HAP-1 (cell line): ENCODE measurements around the gene ASCC3.
"Not testable (repeated sequence)": the region's sequence is repeated elsewhere in the genome, so short reads cannot be mapped to it uniquely, and the experiment has no call there.

ENCODE experiments used
- DNase-seq, 2 experiments: peaks; one replicate each; pipeline ENCODE4 v3.0.0-alpha.2; 2016 to 2020; ENCODE audit warnings: low spot score in 2 of 2
- H3K27me3 ChIP-seq: fragments of 250-450 bp; sonication (Bioruptor Pico); 2 replicates; pipeline ENCODE4 v1.5.1; 2020; ENCODE audit warnings: low read depth, mild to moderate bottlenecking, moderate library complexity
- H3K36me3 ChIP-seq: fragments of 250-450 bp; sonication (Bioruptor Pico); replicated peaks from 2 replicates; pipeline ENCODE4 v1.5.1; 2020; ENCODE audit warnings: mild to moderate bottlenecking
- H3K4me1 ChIP-seq: fragments of 250-450 bp; sonication (Bioruptor Pico); 2 replicates; pipeline ENCODE4 v1.5.1; 2020; ENCODE audit warnings: mild to moderate bottlenecking
- H3K4me3 ChIP-seq: fragments of 250-450 bp; sonication (Bioruptor Pico); 2 replicates; pipeline ENCODE4 v1.5.1; 2020; ENCODE audit warnings: mild to moderate bottlenecking, moderate library complexity
- H3K9me3 ChIP-seq: fragments of 250-450 bp; sonication (Bioruptor Pico); 2 replicates; pipeline ENCODE4 v1.5.1; 2020; ENCODE audit warnings: mild to moderate bottlenecking, moderate library complexity
- in situ Hi-C: fragments of 300-500 bp; cut with MboI; formaldehyde crosslinking; loops from 3 replicates; pipeline ENCODE4 v1.14.3; 2020; ENCODE audit warnings: low sequenced_read_pairs, inconsistent platforms, mixed read lengths

The ASCC3 gene

GRCh38 chr6:100877851-100878250 lies 3.3 kb downstream of the ASCC3 start:
- Histone ChIP-seq H3K4me3 (no peak overlapping the region), H3K36me3 (peaks cover 8% of the 10 kb centered on the region), H3K9me3 (no peaks in the 10 kb centered on the region), H3K4me1 (peaks cover 27% of the 10 kb centered on the region), H3K27me3 (no peaks in the 10 kb centered on the region)
- in situ Hi-C loops = no loop called here
- DNase-seq = no peak

- DNase-seq = no peak
- H3K27me3 ChIP-seq = no peaks in the 10 kb centered on the region
- peaks cover 22% of the 10 kb centered on the region for H3K4me1 ChIP-seq
- H3K9me3 ChIP-seq = no peaks in the 10 kb centered on the region
- H3K36me3 ChIP-seq = peaks cover 12% of the 10 kb centered on the region
- in situ Hi-C loops = no loop called here
- no peak overlapping the region for H3K4me3 ChIP-seq
These were observed 4.9 kb downstream of the ASCC3 start for GRCh38 chr6:100876251-100876650.

GRCh38 chr6:100865525-100865924 lies 15.6 kb downstream of the ASCC3 start:
- H3K4me1 ChIP-seq = peaks cover 19% of the 10 kb centered on the region
- no peaks in the 10 kb centered on the region for H3K27me3 ChIP-seq
- peaks cover 30% of the 10 kb centered on the region for H3K36me3 ChIP-seq
- DNase-seq = no peak
- in situ Hi-C loops = no loop called here
- H3K9me3 ChIP-seq = no peaks in the 10 kb centered on the region
- H3K4me3 ChIP-seq = no peak overlapping the region

- H3K4me1 ChIP-seq = peaks cover 9% of the 10 kb centered on the region; the same call in 1 of the 2 replicates
- no peaks in the 10 kb centered on the region for H3K27me3 ChIP-seq
- no peak overlapping the region for H3K4me3 ChIP-seq
- peaks cover 33% of the 10 kb centered on the region for H3K36me3 ChIP-seq
- no peak for DNase-seq
- in situ Hi-C loops = no loop called here
- no peaks in the 10 kb centered on the region for H3K9me3 ChIP-seq
These were observed 19.1 kb downstream of the ASCC3 start for GRCh38 chr6:100862063-100862462.

GRCh38 chr6:100856146-100856545 lies 25.0 kb downstream of the ASCC3 start:
- Histone ChIP-seq H3K27me3 (no peaks in the 10 kb centered on the region), H3K9me3 (no peaks in the 10 kb centered on the region), H3K36me3 (peaks cover 14% of the 10 kb centered on the region), H3K4me3 (no peak overlapping the region), H3K4me1 (no peaks in the 10 kb centered on the region)
- in situ Hi-C loops = no loop called here
- DNase-seq = no peak

GRCh38 chr6:100851819-100852218 lies 29.3 kb downstream of the ASCC3 start:
- in situ Hi-C loops = no loop called here
- no peak for DNase-seq

GRCh38 chr6:100850174-100850573 lies 31.0 kb downstream of the ASCC3 start:
- DNase-seq = no peak
- Histone ChIP-seq H3K4me1 (no peaks in the 10 kb centered on the region), H3K36me3 (peaks cover 7% of the 10 kb centered on the region), H3K27me3 (no peaks in the 10 kb centered on the region), H3K9me3 (no peaks in the 10 kb centered on the region), H3K4me3 (no peak overlapping the region)
- in situ Hi-C loops = no loop called here

More at GRCh38 chr6:100851819-100852218, 29.3 kb downstream of the ASCC3 start:
- Histone ChIP-seq H3K4me3 (no peak overlapping the region), H3K27me3 (no peaks in the 10 kb centered on the region), H3K4me1 (no peaks in the 10 kb centered on the region), H3K36me3 (peaks cover 7% of the 10 kb centered on the region), H3K9me3 (no peaks in the 10 kb centered on the region)

GRCh38 chr6:100846276-100846675 lies 34.9 kb downstream of the ASCC3 start:
- Histone ChIP-seq H3K4me1 (peaks cover 10% of the 10 kb centered on the region), H3K4me3 (no peak overlapping the region), H3K9me3 (no peaks in the 10 kb centered on the region), H3K27me3 (no peaks in the 10 kb centered on the region), H3K36me3 (peaks cover 7% of the 10 kb centered on the region)
- in situ Hi-C loops = no loop called here
- no peak for DNase-seq

- no peak for DNase-seq
- H3K4me3 ChIP-seq = no peak overlapping the region
- peaks cover 7% of the 10 kb centered on the region for H3K36me3 ChIP-seq
- H3K27me3 ChIP-seq = no peaks in the 10 kb centered on the region
- in situ Hi-C loops = no loop called here
- H3K4me1 ChIP-seq = peaks cover 11% of the 10 kb centered on the region
- no peaks in the 10 kb centered on the region for H3K9me3 ChIP-seq
These were observed 35.5 kb downstream of the ASCC3 start for GRCh38 chr6:100845676-100846075.

- Histone ChIP-seq H3K4me3 (no peak overlapping the region), H3K36me3 (no peaks in the 10 kb centered on the region), H3K27me3 (no peaks in the 10 kb centered on the region), H3K9me3 (no peaks in the 10 kb centered on the region), H3K4me1 (peaks cover 11% of the 10 kb centered on the region)
- in situ Hi-C loops = no loop called here
- DNase-seq = no peak
These were observed 41.7 kb downstream of the ASCC3 start for GRCh38 chr6:100839419-100839818.

GRCh38 chr6:100838011-100838410 lies 43.1 kb downstream of the ASCC3 start:
- Histone ChIP-seq H3K4me3 (no peak overlapping the region), H3K4me1 (peaks cover 11% of the 10 kb centered on the region), H3K36me3 (no peaks in the 10 kb centered on the region), H3K27me3 (no peaks in the 10 kb centered on the region), H3K9me3 (no peaks in the 10 kb centered on the region)
- in situ Hi-C loops = no loop called here
- no peak for DNase-seq

GRCh38 chr6:100833972-100834574 lies 47.1 kb downstream of the ASCC3 start:
- in situ Hi-C loops = no loop called here

GRCh38 chr6:100829077-100829595 lies 52.0 kb downstream of the ASCC3 start:
- H3K9me3 ChIP-seq, H3K27me3 ChIP-seq, in situ Hi-C loops, DNase-seq, H3K4me3 ChIP-seq, H3K36me3 ChIP-seq: not testable (repeated sequence)
- H3K4me1 ChIP-seq = peaks cover 16% of the 10 kb centered on the region

More at GRCh38 chr6:100833972-100834574, 47.1 kb downstream of the ASCC3 start:
- Histone ChIP-seq H3K27me3 (no peaks in the 10 kb centered on the region), H3K4me1 (peaks cover 16% of the 10 kb centered on the region), H3K9me3 (no peaks in the 10 kb centered on the region), H3K4me3 (no peak overlapping the region), H3K36me3 (no peaks in the 10 kb centered on the region)
- no peak for DNase-seq

GRCh38 chr6:100823041-100823440 lies 58.1 kb downstream of the ASCC3 start:
- Histone ChIP-seq H3K27me3 (no peaks in the 10 kb centered on the region), H3K9me3 (no peaks in the 10 kb centered on the region), H3K4me3 (no peak overlapping the region), H3K36me3 (no peaks in the 10 kb centered on the region), H3K4me1 (no peaks in the 10 kb centered on the region)
- in situ Hi-C loops = no loop called here
- no peak for DNase-seq

GRCh38 chr6:100818066-100818465 lies 63.1 kb downstream of the ASCC3 start:
- no peak for DNase-seq
- Histone ChIP-seq H3K4me3 (no peak overlapping the region), H3K9me3 (no peaks in the 10 kb centered on the region), H3K4me1 (no peaks in the 10 kb centered on the region), H3K27me3 (no peaks in the 10 kb centered on the region), H3K36me3 (no peaks in the 10 kb centered on the region; the same call in 1 of the 2 replicates)
- in situ Hi-C loops = no loop called here
